H9 (cell line): Measurements from ENCODE around the gene RNASE2. TPM values are rescaled to one million over a fixed set of nuclear protein-coding genes. Genes with fewer than 3 reads are reported as not detected.

ENCODE experiments used
- DNase-seq: peaks from one replicate; pipeline ENCODE4 v3.0.0-alpha.2; 2017
- H2AFZ ChIP-seq: one replicate; pipeline ENCODE4 v1.6.1; 2013; ENCODE audit warnings: mild to moderate bottlenecking, low read length, control low read depth, moderate library complexity
- H2AK5ac ChIP-seq: 2 replicates; pipeline ENCODE4 v1.6.1; 2013; ENCODE audit warnings: low read length, control low read depth, mixed read lengths; ENCODE audit not compliant: insufficient read length
- H2BK120ac ChIP-seq: one replicate; pipeline ENCODE4 v1.6.1; 2013; ENCODE audit warnings: low read depth, mild to moderate bottlenecking, low read length, control low read depth, inconsistent platforms; ENCODE audit not compliant: poor library complexity, severe bottlenecking
- H2BK12ac ChIP-seq: 2 replicates; pipeline ENCODE4 v1.6.1; 2013; ENCODE audit warnings: low read length, control low read depth, mixed read lengths, low read depth; ENCODE audit not compliant: insufficient read length
- H2BK15ac ChIP-seq: 2 replicates; pipeline ENCODE4 v1.6.1; 2013; ENCODE audit warnings: low read depth, low read length, control low read depth
- H2BK20ac ChIP-seq: one replicate; pipeline ENCODE4 v1.6.1; 2013; ENCODE audit warnings: low read depth, mild to moderate bottlenecking, low read length, control low read depth, inconsistent platforms; ENCODE audit not compliant: poor library complexity, severe bottlenecking
- H2BK5ac ChIP-seq: 2 replicates; pipeline ENCODE4 v1.6.1; 2013; ENCODE audit warnings: low read length, control low read depth, mixed read lengths; ENCODE audit not compliant: insufficient read length
- H3K14ac ChIP-seq: 2 replicates; pipeline ENCODE4 v1.6.1; 2013; ENCODE audit warnings: low read length, control low read depth; ENCODE audit not compliant: insufficient read depth
- H3K18ac ChIP-seq: 2 replicates; pipeline ENCODE4 v1.6.1; 2013; ENCODE audit warnings: low read depth, mild to moderate bottlenecking, mixed read lengths, low read length, control low read depth; ENCODE audit not compliant: insufficient read length
- H3K23ac ChIP-seq: 2 replicates; pipeline ENCODE4 v1.6.1; 2013; ENCODE audit warnings: low read length, control low read depth, mixed read lengths, low read depth; ENCODE audit not compliant: insufficient read length
- H3K23me2 ChIP-seq: 2 replicates; pipeline ENCODE4 v1.6.1; 2013; ENCODE audit warnings: low read depth, mild to moderate bottlenecking, mixed read lengths, low read length, control low read depth; ENCODE audit not compliant: insufficient read length, poor library complexity, severe bottlenecking
- H3K27ac ChIP-seq: 2 replicates; pipeline ENCODE4 v1.5.1; 2013; ENCODE audit warnings: low read length, control low read depth, mixed read lengths, low read depth; ENCODE audit not compliant: insufficient read length
- H3K27me3 ChIP-seq: 2 replicates; pipeline ENCODE4 v1.6.1; 2013; ENCODE audit warnings: low read length, control low read depth, inconsistent platforms; ENCODE audit not compliant: insufficient read depth
- H3K4ac ChIP-seq: 2 replicates; pipeline ENCODE4 v1.6.1; 2013; ENCODE audit warnings: low read depth, mild to moderate bottlenecking, control low read depth, inconsistent platforms, low read length, moderate library complexity
- H3K4me1 ChIP-seq: 2 replicates; pipeline ENCODE4 v1.6.1; 2013; ENCODE audit warnings: low read length, control low read depth, inconsistent platforms; ENCODE audit not compliant: insufficient read depth
- H3K4me2 ChIP-seq: 2 replicates; pipeline ENCODE4 v1.6.1; 2013; ENCODE audit warnings: low read length, control low read depth, mixed read lengths; ENCODE audit not compliant: insufficient read length, insufficient read depth
- H3K56ac ChIP-seq: 2 replicates; pipeline ENCODE4 v1.6.1; 2013; ENCODE audit warnings: low read depth, mild to moderate bottlenecking, mixed read lengths, low read length, control low read depth; ENCODE audit not compliant: insufficient read length
- H3K79me1 ChIP-seq: 2 replicates; pipeline ENCODE4 v1.6.1; 2013; ENCODE audit warnings: low read depth, mild to moderate bottlenecking, moderate library complexity, low read length, control low read depth, inconsistent platforms; ENCODE audit not compliant: insufficient read depth, poor library complexity, severe bottlenecking
- H3K79me2 ChIP-seq: 2 replicates; pipeline ENCODE4 v1.6.1; 2013; ENCODE audit warnings: low read length, control low read depth, inconsistent platforms; ENCODE audit not compliant: insufficient read depth
- H3K9ac ChIP-seq: 2 replicates; pipeline ENCODE4 v1.6.1; 2013; ENCODE audit warnings: low read length, control low read depth, mixed read lengths; ENCODE audit not compliant: insufficient read length; ENCODE audit errors: extremely low read depth
- H3K9me3 ChIP-seq: one replicate; pipeline ENCODE4 v1.6.1; 2013; ENCODE audit warnings: low read depth, low read length, inconsistent platforms; ENCODE audit not compliant: control insufficient read depth
- H3T11ph ChIP-seq: one replicate; pipeline ENCODE4 v1.6.1; 2013; ENCODE audit warnings: mild to moderate bottlenecking, low read length, control low read depth, inconsistent platforms
- H4K20me1 ChIP-seq: one replicate; pipeline ENCODE4 v1.6.1; 2013; ENCODE audit not compliant: control insufficient read depth, insufficient read length, insufficient read depth
- H4K5ac ChIP-seq: 2 replicates; pipeline ENCODE4 v1.6.1; 2013; ENCODE audit warnings: low read depth, mild to moderate bottlenecking, mixed read lengths, low read length, control low read depth; ENCODE audit not compliant: insufficient read length
- H4K8ac ChIP-seq: replicated peaks from 2 replicates; pipeline ENCODE4 v1.6.1; 2013; ENCODE audit warnings: low read length, control low read depth, mixed read lengths, low read depth; ENCODE audit not compliant: insufficient read length
- H4K91ac ChIP-seq: 2 replicates; pipeline ENCODE4 v1.6.1; 2013; ENCODE audit warnings: low read depth, mild to moderate bottlenecking, moderate library complexity, mixed read lengths, low read length, control low read depth; ENCODE audit not compliant: insufficient read length
- H3K27ac Mint-ChIP-seq, 3 experiments: 2 replicates in 2 of 3; 3 replicates in 1 of 3; pipeline ENCODE4 v1.8.0; 2020 to 2021; ENCODE audit warnings: mixed read lengths in 3 of 3, mild to moderate bottlenecking in 1 of 3, moderate library complexity in 1 of 3
- H3K27me3 Mint-ChIP-seq: 2 replicates; pipeline ENCODE4 v1.8.0; 2021; ENCODE audit warnings: low read depth, mild to moderate bottlenecking, moderate library complexity, mixed read lengths
- H3K36me3 Mint-ChIP-seq, 3 experiments: 2 replicates in 2 of 3; 3 replicates in 1 of 3; pipeline ENCODE4 v1.8.0; 2020 to 2021; ENCODE audit warnings: low read depth in 3 of 3, mixed read lengths in 3 of 3; ENCODE audit not compliant: insufficient read depth in 1 of 3
- H3K4me1 Mint-ChIP-seq, 2 experiments: 2 replicates each; pipeline ENCODE4 v1.8.0; 2020; ENCODE audit warnings: mixed read lengths in 2 of 2
- H3K4me3 Mint-ChIP-seq, 2 experiments: 2 replicates in 1 of 2; 3 replicates in 1 of 2; pipeline ENCODE4 v1.8.0; 2020 to 2021; ENCODE audit warnings: mild to moderate bottlenecking in 2 of 2, mixed read lengths in 2 of 2, moderate library complexity in 1 of 2
- H3K9me3 Mint-ChIP-seq, 2 experiments: 2 replicates in 1 of 2; 3 replicates in 1 of 2; pipeline ENCODE4 v1.8.0; 2020; ENCODE audit warnings: mild to moderate bottlenecking in 2 of 2, mixed read lengths in 2 of 2, moderate library complexity in 1 of 2
- WGBS: extraction: QIAGEN DNeasy Blood & Tissue Kit; methylation state at CpG from one replicate; pipeline ENCODE4 v1.1.7; 2013; ENCODE audit warnings: missing lambda C conversion rate, low lambda C conversion rate, mixed read lengths; ENCODE audit not compliant: insufficient read length; ENCODE audit errors: extremely low coverage; 5-methylcytosine and 5-hydroxymethylcytosine counted together
- total RNA-seq: library from RNA; stranded (reverse); gene quantifications from 2 replicates; pipeline ENCODE4 v1.2.1, GENCODE V29; 2021
- TF ChIP-seq, protein P1 (sequence below): fragments of 200-600 bp; sonication (generic); conservative IDR thresholded peaks from 3 replicates; pipeline ENCODE4 v1.8.0; 2021; ENCODE audit warnings: antibody characterized with exemption, mild to moderate bottlenecking

Gene RNASE2
- total RNA-seq, 1 experiment from 2014 or later = not detected

DNA sequence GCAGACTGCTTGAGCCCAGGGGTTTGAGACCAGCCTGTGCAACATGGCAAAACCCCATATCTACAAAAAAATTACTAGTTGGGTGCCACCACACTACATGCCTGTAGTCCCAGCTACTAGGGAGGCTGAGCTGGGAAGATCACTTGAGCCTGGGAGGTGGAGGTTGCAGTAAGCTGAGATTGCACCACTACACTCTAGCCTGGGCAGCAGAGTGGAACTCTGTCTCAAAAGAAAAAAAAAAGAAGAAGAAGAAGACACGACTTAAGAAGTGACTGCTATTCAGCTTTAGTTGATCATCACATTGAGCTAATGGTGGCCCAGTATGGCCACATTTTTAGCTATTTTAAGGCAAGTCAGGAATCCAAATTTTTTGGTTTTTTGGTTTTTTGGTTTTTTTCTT is 25.6 kb downstream of the RNASE2 start:
- Mint-ChIP-seq H3K36me3 (no peaks in the 10 kb centered on the region), H3K9me3 (no peaks in the 10 kb centered on the region), H3K4me3 (no peak overlapping the region), H3K4me1 (no peaks in the 10 kb centered on the region), H3K27ac (no peak overlapping the region), H3K27me3 (peaks cover 8% of the 10 kb centered on the region)
- Histone ChIP-seq H3K14ac (no peak overlapping the region), H2BK20ac (no peak overlapping the region), H2BK12ac (no peak overlapping the region), H3K79me2 (no peaks in the 10 kb centered on the region), H3K23ac (no peak overlapping the region), H3K56ac (no peak overlapping the region), H4K5ac (no peak overlapping the region), H3K4ac (no peak overlapping the region), H3K79me1 (no peaks in the 10 kb centered on the region), H4K20me1 (no peaks in the 10 kb centered on the region), H2BK15ac (no peak overlapping the region), H3K4me2 (no peak overlapping the region), H4K91ac (no peak overlapping the region), H2BK120ac (no peak overlapping the region), H3T11ph (no peak overlapping the region), H3K4me1 (no peaks in the 10 kb centered on the region), H4K8ac (no peak overlapping the region), H3K27me3 (0 out of 2 replicates have a peak, but pooled peaks cover 2% of the 10 kb centered on the region), H2AK5ac (no peak overlapping the region), H3K9ac (no peak overlapping the region), H3K9me3 (no peaks in the 10 kb centered on the region), H3K27ac (no peak overlapping the region), H2AFZ (no peak overlapping the region), H2BK5ac (no peak overlapping the region), H3K23me2 (no peaks in the 10 kb centered on the region), H3K18ac (no peak overlapping the region)
- no CpG with 5 or more reads among the region's 1 CpG for WGBS
- no peak for DNase-seq
- TF ChIP-seq, protein P1, sequence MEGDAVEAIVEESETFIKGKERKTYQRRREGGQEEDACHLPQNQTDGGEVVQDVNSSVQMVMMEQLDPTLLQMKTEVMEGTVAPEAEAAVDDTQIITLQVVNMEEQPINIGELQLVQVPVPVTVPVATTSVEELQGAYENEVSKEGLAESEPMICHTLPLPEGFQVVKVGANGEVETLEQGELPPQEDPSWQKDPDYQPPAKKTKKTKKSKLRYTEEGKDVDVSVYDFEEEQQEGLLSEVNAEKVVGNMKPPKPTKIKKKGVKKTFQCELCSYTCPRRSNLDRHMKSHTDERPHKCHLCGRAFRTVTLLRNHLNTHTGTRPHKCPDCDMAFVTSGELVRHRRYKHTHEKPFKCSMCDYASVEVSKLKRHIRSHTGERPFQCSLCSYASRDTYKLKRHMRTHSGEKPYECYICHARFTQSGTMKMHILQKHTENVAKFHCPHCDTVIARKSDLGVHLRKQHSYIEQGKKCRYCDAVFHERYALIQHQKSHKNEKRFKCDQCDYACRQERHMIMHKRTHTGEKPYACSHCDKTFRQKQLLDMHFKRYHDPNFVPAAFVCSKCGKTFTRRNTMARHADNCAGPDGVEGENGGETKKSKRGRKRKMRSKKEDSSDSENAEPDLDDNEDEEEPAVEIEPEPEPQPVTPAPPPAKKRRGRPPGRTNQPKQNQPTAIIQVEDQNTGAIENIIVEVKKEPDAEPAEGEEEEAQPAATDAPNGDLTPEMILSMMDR = no peak
